Measurements from ENCODE around the gene SGO2.
"Not testable (repeated sequence)": the region's sequence is repeated elsewhere in the genome, so short reads cannot be mapped to it uniquely, and the experiment has no call there.

Gene SGO2

DNA sequence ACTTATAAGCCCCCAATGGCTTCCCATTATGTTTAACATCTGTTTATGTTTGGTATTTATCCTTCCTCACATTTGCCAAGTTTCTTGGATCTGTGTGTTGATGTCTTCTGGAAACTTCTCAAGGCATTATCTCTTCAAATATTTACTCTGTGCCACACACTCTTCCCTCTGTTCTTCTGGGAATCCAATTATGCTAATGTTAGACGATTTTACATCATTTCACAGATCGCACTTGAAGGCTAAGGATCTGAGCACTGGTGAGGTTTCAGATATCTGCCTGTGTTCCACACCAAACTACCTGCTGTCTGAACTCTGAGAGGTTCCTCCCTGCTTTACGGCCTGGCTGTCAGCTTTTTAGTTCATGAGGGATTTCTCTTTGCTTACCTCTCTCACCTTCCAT is 69.9 kb downstream of the SGO2 start:
- DNase-seq: no peak

DNA sequence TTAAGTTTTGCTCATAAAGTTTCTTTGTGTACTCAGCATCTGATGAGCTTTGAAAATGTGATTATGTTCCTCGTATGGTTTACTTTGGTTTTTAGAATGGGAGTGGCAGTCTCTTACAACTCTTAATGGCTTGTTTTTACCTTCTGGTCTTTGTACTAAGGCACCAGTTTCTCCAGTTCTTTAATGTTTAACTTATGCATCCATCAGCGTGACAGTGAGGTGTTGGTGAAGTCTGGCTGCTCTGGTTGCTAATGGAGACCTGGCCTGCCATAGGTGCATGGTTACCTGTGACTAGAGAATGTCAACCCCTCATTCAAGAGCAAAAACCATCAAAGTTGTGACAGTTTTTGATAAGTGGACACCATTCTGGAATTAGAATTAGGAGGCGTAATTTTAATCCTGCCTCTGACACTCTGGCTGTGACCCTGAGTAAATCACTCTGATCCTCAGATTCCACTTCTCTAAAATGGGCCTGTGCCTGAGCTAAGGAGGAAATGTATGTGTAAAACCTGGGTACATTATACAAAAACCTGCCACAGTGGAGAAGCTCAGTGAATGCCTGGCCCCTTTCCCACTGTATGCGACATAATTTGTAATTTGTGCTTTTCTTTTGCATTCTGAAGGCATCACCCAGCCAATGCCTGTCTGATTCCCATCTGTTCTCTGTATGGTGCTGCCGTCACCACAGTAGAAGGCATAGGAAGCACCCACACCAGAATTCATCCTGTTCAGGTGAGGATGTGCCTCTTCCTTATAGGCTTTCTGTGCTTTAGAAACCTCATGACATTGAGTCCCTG is 71.0 kb downstream of the SGO2 start:
- no peak for DNase-seq

DNA sequence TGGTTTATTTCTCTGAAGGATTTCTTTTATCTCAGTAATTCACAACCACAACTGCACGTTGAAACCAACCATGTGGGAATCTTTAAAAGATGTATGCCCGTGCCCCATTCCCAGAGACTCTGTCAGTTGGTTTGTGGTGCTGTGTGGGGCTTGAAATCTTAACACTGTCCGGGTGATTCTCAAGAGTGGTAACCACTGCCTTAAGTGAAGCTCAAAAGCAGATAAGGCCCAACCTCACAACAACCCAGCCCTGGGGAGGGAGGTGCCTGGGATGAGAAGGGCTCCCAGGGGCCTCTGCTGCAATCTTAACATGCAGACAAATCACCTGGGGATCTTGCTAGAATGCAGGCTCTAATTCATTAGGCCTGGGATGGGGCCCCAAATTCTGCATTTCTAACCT is 73.2 kb downstream of the SGO2 start:
- DNase-seq: no peak

DNA sequence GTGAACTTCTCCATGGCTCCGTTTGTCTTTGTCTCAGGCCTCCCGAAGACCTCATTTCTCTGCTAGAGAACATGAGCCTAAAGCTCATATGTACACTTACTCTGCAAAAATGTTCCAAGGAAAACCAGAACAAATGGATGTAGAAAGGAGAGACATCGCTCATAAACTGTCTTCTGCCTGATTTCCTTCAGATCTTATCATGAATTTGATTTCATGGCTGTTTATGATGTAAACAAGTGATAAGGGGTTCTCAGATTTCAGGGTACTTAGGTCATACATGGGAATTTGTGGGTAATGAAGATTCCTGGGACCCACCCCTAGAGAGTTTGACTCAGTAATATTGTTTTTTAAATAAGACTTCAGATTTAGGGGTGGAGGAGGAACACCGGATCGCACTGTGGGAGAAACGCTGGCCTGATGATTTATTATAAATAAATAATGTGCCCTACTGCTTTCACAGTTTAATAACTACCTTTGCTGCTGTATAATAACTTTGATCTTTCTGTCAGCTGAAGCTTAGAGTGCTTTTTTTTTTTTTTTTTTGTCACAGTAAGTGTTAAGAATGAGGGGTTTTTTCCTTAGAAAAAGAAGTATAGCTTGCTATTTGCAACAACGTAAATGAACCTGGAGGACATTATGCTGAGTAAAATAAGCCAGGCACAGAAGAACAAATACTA is 74.7 kb downstream of the SGO2 start:
- no peak for DNase-seq

GRCh38 chr2:200602584-200602983 is 76.6 kb downstream of the SGO2 start:
- DNase-seq: no peak

DNA sequence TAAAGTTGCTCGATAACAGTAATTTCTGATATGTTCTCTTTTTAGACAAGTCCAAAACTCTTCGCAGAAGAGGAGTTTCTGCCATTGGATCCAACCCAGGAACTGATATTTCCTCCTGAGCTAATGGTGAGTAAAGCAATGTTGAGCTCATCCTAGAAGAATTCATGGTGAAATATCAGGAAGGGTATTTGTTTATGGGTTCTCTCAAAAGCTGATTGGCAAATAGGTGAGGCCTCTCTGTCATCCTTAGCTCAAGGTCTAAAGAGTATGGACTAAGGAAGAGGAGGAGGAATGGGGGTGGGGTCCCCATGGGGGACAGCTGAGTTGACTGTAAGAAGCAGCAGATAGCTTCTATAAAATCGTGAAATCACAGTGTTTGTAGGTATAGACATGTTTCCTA is 78.0 kb downstream of the SGO2 start:
- DNase-seq: no peak

- DNase-seq: no peak
These were observed 78.7 kb downstream of the SGO2 start for GRCh38 chr2:200604571-200605255.

DNA sequence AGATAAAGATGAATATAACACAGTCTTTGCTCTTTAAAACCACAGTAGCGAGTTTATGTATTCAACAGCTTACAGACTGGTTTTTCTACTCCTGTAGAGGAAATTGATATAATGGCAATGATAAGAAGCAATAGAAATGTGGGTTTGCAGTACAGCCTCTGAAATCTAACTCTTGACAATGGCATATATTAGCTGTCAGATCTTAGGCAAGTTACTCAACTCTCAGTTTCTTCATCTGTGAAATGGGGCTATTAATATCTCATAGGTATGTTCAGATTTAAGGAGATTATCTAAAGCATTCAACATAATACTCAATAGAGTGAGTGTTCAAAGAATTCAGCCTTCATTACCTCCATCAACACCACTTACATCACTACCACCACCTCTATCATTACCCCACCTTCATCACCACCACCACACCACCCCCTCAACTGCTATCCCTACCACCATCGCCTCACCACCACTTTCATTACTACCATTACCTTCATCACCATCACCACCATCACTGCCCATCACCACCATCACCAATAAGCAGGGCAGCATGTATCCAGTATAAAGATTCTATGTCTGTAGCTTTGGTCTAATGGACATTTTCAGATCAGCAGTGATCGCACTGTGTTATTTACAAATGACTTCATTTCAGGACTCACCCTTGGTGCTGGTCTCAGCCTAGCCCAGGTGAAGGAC is 82.5 kb downstream of the SGO2 start:
- DNase-seq: no peak

- no peak for DNase-seq
These were observed 83.1 kb downstream of the SGO2 start for GRCh38 chr2:200609028-200609614.

GRCh38 chr2:200610217-200610616 is 84.2 kb downstream of the SGO2 start:
- DNase-seq: not testable (repeated sequence)

GRCh38 chr2:200613692-200614091 is 87.7 kb downstream of the SGO2 start:
- no peak for DNase-seq

DNA sequence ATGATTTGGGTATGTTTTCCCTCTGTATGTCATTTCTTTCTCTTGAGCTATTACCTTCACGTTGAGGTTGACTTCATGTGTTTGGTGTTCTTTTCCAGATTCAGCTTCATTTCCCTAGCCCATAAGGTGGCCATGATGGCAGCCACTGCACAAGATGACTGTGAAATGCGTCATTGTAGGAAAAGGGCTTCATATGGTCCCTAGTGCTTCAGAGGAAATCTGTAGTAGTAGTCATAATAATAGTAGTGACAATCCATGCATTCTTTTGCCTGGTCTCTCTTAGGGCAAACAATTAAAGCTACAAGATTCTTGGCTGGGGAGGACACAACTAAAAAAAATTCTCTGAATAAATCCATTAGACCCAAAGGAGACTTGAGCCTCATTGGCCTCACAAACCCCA is 88.2 kb downstream of the SGO2 start:
- DNase-seq: no peak

- no peak for DNase-seq
These were observed 89.2 kb downstream of the SGO2 start for GRCh38 chr2:200615247-200615646.

DNA sequence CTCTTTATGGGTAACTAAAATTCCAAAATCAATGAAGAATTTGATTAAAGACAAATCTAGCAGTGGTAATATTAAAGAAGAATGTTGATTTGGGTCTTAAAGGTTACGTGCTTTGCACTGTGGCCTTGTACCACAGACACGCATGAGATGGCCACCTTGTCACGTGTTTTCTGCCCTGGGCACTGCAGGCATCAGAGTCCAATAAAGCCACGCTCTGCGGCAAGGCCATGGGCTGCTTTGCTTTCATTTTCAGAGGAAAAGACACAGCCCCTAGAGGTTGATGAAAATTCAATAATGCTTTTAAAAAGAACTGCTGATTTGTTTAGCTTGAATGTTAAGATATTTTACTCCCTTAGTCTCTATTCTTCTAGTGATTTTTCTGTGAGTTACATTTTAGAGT is 90.2 kb downstream of the SGO2 start:
- DNase-seq: no peak

GRCh38 chr2:200616656-200617055 is 90.6 kb downstream of the SGO2 start:
- no peak for DNase-seq

- DNase-seq: no peak
These were observed 91.4 kb downstream of the SGO2 start for GRCh38 chr2:200617156-200618053.

DNA sequence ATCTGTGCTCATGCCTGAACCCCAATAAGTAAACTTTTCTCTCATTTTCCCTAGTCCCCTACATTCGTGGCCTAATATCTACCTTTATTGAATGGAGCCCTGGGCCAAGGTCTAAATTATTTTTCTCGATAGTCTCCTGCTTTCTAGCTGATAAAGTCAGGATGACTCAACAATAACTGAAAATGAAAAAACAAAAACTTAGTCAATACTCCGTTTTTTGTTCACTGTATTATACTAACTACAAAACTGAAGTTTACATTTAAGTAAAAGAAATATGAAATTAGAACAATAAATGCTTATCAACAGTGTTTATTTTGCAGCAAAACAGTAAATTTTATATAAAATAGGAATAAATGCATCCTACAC is 92.0 kb downstream of the SGO2 start:
- DNase-seq: no peak

DNA sequence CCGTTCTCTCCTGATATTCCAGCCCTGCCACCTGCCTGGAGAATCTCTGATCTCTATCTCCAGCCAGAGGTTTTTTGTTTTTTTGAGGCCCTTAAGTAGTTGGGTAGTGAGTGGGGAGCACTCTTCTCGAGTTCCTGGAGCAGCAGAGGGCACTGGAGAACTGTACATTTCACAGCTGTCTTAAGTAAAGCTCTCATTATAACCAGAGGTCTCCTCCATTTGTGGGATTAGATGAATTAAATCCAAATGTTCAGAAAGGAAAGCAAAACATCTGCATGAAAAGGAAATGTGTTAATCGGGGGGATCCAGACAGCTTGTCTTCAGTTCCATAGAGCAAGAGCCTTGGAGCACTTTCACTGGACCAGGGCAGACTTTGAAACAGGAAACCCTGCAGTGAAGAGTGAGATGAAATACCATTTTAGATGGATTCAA is 92.6 kb downstream of the SGO2 start:
- DNase-seq: no peak

- DNase-seq: no peak
These were observed 93.3 kb downstream of the SGO2 start for GRCh38 chr2:200619279-200619678.

DNA sequence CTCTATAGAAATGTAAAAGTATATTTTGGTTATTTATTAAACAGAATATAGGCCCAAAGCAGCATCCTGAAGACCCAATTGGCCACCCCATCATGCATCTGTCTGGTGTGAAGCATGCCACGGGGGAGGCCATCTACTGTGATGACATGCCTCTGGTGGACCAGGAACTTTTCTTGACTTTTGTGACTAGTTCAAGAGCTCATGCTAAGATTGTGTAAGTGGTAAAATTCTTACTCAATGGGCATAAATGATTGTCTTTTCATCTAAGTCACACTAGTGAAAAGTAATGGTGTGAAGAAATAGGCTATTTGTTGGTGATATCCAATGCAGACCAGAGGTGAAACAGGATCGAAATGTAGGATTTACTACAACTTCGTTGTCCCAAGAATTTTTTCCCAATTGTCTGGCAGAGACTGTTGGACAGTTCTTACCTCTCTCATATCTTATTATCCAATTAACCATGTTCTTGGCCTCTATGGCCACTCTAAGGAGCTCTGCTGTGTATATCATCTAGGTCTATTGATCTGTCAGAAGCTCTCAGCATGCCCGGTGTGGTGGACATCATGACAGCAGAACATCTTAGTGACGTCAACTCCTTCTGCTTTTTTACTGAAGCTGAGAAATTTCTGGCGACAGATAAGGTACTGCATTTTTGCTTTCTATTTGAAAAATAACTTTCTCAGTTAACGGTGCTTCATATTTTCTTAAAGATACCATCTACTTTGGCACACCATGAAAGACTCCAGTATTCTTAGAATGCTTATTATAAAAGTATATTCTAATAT is 94.8 kb downstream of the SGO2 start:
- DNase-seq: no peak

- no peak for DNase-seq
These were observed 96.1 kb downstream of the SGO2 start for GRCh38 chr2:200622106-200622505.

All from activated gamma-delta T cell (primary cell).